HepG2 (cell line): Measurements from ENCODE around the gene TUBB4A. TPM values are rescaled to one million over a fixed set of nuclear protein-coding genes. Genes with fewer than 3 reads are reported as not detected.

Source experiments
- AGO1 ChIP-seq: fragments of 200-400 bp; formaldehyde crosslinking; IDR thresholded peaks from 2 replicates; pipeline ENCODE4 v1.6.1; 2017; ENCODE audit warnings: mild to moderate bottlenecking, low read depth, low read length, moderate library complexity; ENCODE audit not compliant: poor library complexity, severe bottlenecking
- CHD2 ChIP-seq: IDR thresholded peaks from 2 replicates; pipeline ENCODE4 v1.6.1; 2011; ENCODE audit warnings: low read depth, low read length, improper control_type of control experiment
- IKZF4 ChIP-seq: sonication (generic); formaldehyde crosslinking; IDR thresholded peaks from 2 replicates; pipeline ENCODE4 v1.5.1; 2020; ENCODE audit warnings: borderline replicate concordance, mild to moderate bottlenecking, low read depth, missing genetic modification reagents; ENCODE audit errors: not compliant biosample characterization
- NAIF1 ChIP-seq: sonication (generic); formaldehyde crosslinking; IDR thresholded peaks from 2 replicates; pipeline ENCODE4 v1.5.0; 2020; ENCODE audit warnings: mild to moderate bottlenecking, missing genetic modification reagents, borderline replicate concordance
- RARA ChIP-seq: IDR thresholded peaks from 2 replicates; pipeline ENCODE4 v1.6.1; 2016; ENCODE audit warnings: missing genetic modification reagents, missing compliant biosample characterization
- REXO4 ChIP-seq: sonication (generic); formaldehyde crosslinking; IDR thresholded peaks from 2 replicates; pipeline ENCODE4 v1.8.0; 2022; ENCODE audit warnings: missing genetic modification reagents, mild to moderate bottlenecking, borderline replicate concordance
- WIZ ChIP-seq: sonication (generic); formaldehyde crosslinking; IDR thresholded peaks from 2 replicates; pipeline ENCODE4 v1.5.1; 2020; ENCODE audit warnings: mild to moderate bottlenecking, missing genetic modification reagents
- ZBTB8A ChIP-seq: sonication (generic); formaldehyde crosslinking; IDR thresholded peaks from 2 replicates; pipeline ENCODE4 v1.4.0; 2020; ENCODE audit warnings: mild to moderate bottlenecking, low read depth, missing genetic modification reagents, borderline replicate concordance
- ZC3H13 ChIP-seq: sonication (generic); formaldehyde crosslinking; IDR thresholded peaks from 2 replicates; pipeline ENCODE4 v1.8.1; 2023; ENCODE audit warnings: mild to moderate bottlenecking, missing genetic modification reagents, moderate library complexity
- ZNF296 ChIP-seq: sonication (generic); formaldehyde crosslinking; conservative IDR thresholded peaks from 2 replicates; pipeline ENCODE4 v1.5.0; 2020; ENCODE audit warnings: mild to moderate bottlenecking, missing genetic modification reagents
- ZNF720 ChIP-seq: sonication (generic); formaldehyde crosslinking; IDR thresholded peaks from 2 replicates; pipeline ENCODE4 v1.4.0; 2020; ENCODE audit warnings: missing genetic modification reagents
- ZNF879 ChIP-seq: sonication (generic); formaldehyde crosslinking; IDR thresholded peaks from 2 replicates; pipeline ENCODE4 v1.8.1; 2023; ENCODE audit warnings: missing genetic modification reagents
- ZSCAN31 ChIP-seq: sonication (generic); formaldehyde crosslinking; IDR thresholded peaks from 2 replicates; pipeline ENCODE4 v1.5.0; 2020; ENCODE audit warnings: low read depth, mild to moderate bottlenecking, missing genetic modification reagents
- polyA plus RNA-seq, 8 experiments: library from polyadenylated mRNA; depleted of rRNA in 3 of 8; stranded (reverse) in 7 of 8; unstranded in 1 of 8; fragments of >200 nt; fragmentation: Illumina TruSeq in 4 of 8; extraction: Trizol in 4 of 8; gene quantifications; 2 replicates each; pipeline versions ENCODE4 v1.2.1 to v1.2.3, GENCODE V29; 2011 to 2016; ENCODE audit warnings: low read depth in 4 of 8, missing spikeins in 1 of 8, mixed read lengths in 1 of 8; ENCODE audit not compliant: insufficient read depth in 1 of 8
- total RNA-seq, 5 experiments: library from RNA; depleted of rRNA; stranded (reverse); fragments of >200 nt; fragmentation: Illumina TruSeq; extraction: Trizol; gene quantifications; 2 replicates each; pipeline ENCODE4 v1.2.3, GENCODE V29; 2016; ENCODE audit warnings: low read depth in 1 of 5
- TF ChIP-seq, protein P1 (sequence below): sonication (generic); formaldehyde crosslinking; IDR thresholded peaks from 2 replicates; pipeline ENCODE4 v1.4.0; 2020; ENCODE audit warnings: missing genetic modification reagents, borderline replicate concordance
- TF ChIP-seq, protein P2 (sequence below): sonication (generic); formaldehyde crosslinking; IDR thresholded peaks from 2 replicates; pipeline ENCODE4 v1.8.0; 2022; ENCODE audit warnings: low read depth, missing genetic modification reagents
- TF ChIP-seq, protein P3 (sequence below): sonication (generic); formaldehyde crosslinking; IDR thresholded peaks from 2 replicates; pipeline ENCODE4 v1.4.0; 2020; ENCODE audit warnings: missing genetic modification reagents
- TF ChIP-seq, protein P4 (sequence below): sonication (generic); formaldehyde crosslinking; IDR thresholded peaks from 2 replicates; pipeline ENCODE4 v1.4.0; 2020; ENCODE audit warnings: missing genetic modification reagents
- TF ChIP-seq, protein P5 (sequence below): sonication (generic); formaldehyde crosslinking; IDR thresholded peaks from 2 replicates; pipeline ENCODE4 v1.4.0; 2020; ENCODE audit warnings: missing genetic modification reagents

The TUBB4A gene
- total and polyA plus RNA-seq, 2 of the 13 experiments (the other 11 are each of a cell fraction or from before 2014, with no cell fraction given) = not detected

DNA sequence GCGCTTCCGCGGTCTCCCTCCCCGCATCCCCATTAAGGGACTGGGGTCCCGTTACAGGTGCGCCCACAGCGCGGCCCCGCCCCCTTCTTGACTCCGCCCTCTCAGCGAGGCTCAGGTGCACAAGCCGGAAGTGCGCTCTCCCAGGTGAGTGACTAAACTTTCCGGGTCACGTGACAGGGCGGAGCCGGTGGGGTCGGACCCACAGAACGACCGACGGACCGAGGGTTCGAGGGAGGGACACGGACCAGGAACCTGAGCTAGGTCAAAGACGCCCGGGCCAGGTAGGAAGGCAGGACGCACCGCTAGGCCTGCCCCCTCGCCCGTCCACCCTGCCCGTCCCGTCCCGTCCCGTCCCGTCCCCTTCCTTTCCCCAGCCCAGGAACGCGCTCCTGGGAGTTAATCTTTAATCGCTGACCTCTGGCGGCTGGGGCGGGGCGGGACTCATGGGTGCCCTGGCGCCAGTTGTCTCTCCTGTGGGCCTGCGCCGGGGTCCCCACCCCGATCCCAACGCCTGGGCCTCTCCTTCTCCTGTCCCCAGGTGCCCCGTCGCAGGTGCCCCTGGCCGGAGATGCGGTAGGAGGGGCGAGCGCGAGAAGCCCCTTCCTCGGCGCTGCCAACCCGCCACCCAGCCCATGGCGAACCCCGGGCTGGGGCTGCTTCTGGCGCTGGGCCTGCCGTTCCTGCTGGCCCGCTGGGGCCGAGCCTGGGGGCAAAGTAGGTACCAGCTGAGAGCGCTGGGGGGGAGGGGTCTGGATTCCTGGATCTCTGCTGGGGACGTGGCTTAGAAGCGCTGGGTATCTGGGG, 37.8 kb downstream of the TUBB4A start, which contains the start of gene CRB3 (continued):
- TF ChIP-seq, protein P1, sequence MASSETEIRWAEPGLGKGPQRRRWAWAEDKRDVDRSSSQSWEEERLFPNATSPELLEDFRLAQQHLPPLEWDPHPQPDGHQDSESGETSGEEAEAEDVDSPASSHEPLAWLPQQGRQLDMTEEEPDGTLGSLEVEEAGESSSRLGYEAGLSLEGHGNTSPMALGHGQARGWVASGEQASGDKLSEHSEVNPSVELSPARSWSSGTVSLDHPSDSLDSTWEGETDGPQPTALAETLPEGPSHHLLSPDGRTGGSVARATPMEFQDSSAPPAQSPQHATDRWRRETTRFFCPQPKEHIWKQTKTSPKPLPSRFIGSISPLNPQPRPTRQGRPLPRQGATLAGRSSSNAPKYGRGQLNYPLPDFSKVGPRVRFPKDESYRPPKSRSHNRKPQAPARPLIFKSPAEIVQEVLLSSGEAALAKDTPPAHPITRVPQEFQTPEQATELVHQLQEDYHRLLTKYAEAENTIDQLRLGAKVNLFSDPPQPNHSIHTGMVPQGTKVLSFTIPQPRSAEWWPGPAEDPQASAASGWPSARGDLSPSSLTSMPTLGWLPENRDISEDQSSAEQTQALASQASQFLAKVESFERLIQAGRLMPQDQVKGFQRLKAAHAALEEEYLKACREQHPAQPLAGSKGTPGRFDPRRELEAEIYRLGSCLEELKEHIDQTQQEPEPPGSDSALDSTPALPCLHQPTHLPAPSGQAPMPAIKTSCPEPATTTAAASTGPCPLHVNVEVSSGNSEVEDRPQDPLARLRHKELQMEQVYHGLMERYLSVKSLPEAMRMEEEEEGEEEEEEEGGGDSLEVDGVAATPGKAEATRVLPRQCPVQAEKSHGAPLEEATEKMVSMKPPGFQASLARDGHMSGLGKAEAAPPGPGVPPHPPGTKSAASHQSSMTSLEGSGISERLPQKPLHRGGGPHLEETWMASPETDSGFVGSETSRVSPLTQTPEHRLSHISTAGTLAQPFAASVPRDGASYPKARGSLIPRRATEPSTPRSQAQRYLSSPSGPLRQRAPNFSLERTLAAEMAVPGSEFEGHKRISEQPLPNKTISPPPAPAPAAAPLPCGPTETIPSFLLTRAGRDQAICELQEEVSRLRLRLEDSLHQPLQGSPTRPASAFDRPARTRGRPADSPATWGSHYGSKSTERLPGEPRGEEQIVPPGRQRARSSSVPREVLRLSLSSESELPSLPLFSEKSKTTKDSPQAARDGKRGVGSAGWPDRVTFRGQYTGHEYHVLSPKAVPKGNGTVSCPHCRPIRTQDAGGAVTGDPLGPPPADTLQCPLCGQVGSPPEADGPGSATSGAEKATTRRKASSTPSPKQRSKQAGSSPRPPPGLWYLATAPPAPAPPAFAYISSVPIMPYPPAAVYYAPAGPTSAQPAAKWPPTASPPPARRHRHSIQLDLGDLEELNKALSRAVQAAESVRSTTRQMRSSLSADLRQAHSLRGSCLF = no peak
- no peak for TF ChIP-seq IKZF4 (CRISPR knock-in tag)
- TF ChIP-seq ZNF879 (CRISPR knock-in tag) = no peak
- TF ChIP-seq, protein P2, sequence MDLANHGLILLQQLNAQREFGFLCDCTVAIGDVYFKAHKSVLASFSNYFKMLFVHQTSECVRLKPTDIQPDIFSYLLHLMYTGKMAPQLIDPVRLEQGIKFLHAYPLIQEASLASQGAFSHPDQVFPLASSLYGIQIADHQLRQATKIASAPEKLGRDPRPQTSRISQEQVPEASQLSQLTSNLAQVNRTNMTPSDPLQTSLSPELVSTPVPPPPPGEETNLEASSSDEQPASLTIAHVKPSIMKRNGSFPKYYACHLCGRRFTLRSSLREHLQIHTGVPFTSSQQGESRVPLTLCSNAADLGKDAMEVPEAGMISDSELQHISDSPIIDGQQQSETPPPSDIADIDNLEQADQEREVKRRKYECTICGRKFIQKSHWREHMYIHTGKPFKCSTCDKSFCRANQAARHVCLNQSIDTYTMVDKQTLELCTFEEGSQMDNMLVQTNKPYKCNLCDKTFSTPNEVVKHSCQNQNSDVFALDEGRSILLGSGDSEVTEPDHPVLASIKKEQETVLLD (CRISPR knock-in tag) = no peak
- no peak for TF ChIP-seq ZBTB8A (CRISPR knock-in tag)
- TF ChIP-seq NAIF1 = no peak
- TF ChIP-seq WIZ (CRISPR knock-in tag) = no peak
- TF ChIP-seq, protein P3, sequence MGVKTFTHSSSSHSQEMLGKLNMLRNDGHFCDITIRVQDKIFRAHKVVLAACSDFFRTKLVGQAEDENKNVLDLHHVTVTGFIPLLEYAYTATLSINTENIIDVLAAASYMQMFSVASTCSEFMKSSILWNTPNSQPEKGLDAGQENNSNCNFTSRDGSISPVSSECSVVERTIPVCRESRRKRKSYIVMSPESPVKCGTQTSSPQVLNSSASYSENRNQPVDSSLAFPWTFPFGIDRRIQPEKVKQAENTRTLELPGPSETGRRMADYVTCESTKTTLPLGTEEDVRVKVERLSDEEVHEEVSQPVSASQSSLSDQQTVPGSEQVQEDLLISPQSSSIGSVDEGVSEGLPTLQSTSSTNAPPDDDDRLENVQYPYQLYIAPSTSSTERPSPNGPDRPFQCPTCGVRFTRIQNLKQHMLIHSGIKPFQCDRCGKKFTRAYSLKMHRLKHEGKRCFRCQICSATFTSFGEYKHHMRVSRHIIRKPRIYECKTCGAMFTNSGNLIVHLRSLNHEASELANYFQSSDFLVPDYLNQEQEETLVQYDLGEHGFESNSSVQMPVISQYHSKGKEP (CRISPR knock-in tag) = no peak
- TF ChIP-seq ZNF720 (CRISPR knock-in tag) = no peak
- TF ChIP-seq ZNF296 (CRISPR knock-in tag) = no peak
- TF ChIP-seq, protein P4, sequence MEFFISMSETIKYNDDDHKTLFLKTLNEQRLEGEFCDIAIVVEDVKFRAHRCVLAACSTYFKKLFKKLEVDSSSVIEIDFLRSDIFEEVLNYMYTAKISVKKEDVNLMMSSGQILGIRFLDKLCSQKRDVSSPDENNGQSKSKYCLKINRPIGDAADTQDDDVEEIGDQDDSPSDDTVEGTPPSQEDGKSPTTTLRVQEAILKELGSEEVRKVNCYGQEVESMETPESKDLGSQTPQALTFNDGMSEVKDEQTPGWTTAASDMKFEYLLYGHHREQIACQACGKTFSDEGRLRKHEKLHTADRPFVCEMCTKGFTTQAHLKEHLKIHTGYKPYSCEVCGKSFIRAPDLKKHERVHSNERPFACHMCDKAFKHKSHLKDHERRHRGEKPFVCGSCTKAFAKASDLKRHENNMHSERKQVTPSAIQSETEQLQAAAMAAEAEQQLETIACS = no peak
- TF ChIP-seq AGO1 = no peak
- TF ChIP-seq, protein P5, sequence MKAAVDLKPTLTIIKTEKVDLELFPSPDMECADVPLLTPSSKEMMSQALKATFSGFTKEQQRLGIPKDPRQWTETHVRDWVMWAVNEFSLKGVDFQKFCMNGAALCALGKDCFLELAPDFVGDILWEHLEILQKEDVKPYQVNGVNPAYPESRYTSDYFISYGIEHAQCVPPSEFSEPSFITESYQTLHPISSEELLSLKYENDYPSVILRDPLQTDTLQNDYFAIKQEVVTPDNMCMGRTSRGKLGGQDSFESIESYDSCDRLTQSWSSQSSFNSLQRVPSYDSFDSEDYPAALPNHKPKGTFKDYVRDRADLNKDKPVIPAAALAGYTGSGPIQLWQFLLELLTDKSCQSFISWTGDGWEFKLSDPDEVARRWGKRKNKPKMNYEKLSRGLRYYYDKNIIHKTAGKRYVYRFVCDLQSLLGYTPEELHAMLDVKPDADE (CRISPR knock-in tag) = no peak
- TF ChIP-seq CHD2 = no peak
- TF ChIP-seq REXO4 (CRISPR knock-in tag) = no peak
- TF ChIP-seq ZC3H13 = no peak
- peak; percentile 4; the same call in 1 of the 2 replicates for TF ChIP-seq RARA (CRISPR knock-in tag)
- 0 out of 2 replicates have a peak, but pooled peaks have one; percentile 51 for TF ChIP-seq ZSCAN31 (CRISPR knock-in tag)
